HCT116 (cell line): ENCODE data around the gene FOXP1. TPM values are rescaled to one million over a fixed set of nuclear protein-coding genes. Genes with fewer than 3 reads are reported as not detected.

Experiments
- ATAC-seq: fragments of 200-7000 bp; cut with Tn5 transposase; 2 replicates; pipeline ENCODE4 v1.9.1; 2020; ENCODE audit warnings: mild to moderate bottlenecking, moderate library complexity
- BruUV-seq: library from RNA; stranded (reverse); fragments of 400-500 nt; replicated peaks from 2 replicates; lab custom pipeline; 2021; lab: Mats Ljungman, UMichigan
- CTCF ChIA-PET: fragments of 300-600 bp; sonication (Branson Sonifier 250); formaldehyde crosslinking; loops from one replicate; lab custom pipeline; 2021; ENCODE audit warnings: antibody characterized with exemption; lab: Charles Lee
- POLR2A ChIA-PET: fragments of 300-600, 350-600 bp; sonication (Branson Sonifier 250); formaldehyde crosslinking; loops from one replicate; lab custom pipeline; 2021; ENCODE audit warnings: antibody characterized with exemption; lab: Charles Lee
- RAD21 ChIA-PET, 2 experiments: fragments of 300-600 bp; sonication (Branson Sonifier 250); formaldehyde crosslinking; loops; one replicate each; lab custom pipeline; 2023; ENCODE audit warnings: low total read pairs in 2 of 2; ENCODE audit not compliant: uncharacterized antibody in 2 of 2, unreplicated experiment in 2 of 2, low non-redundant PET in 1 of 2; lab: Charles Lee
- DNase-seq: peaks from one replicate; pipeline ENCODE4 v3.0.0-alpha.2; 2010; ENCODE audit warnings: low read depth, low spot score
- H2AFZ ChIP-seq: fragments of 200-600 bp; shearing (Covaris generic), sonication (generic); 2 replicates; pipeline ENCODE4 v1.6.1; 2017; ENCODE audit warnings: low read depth, mixed run types, mixed read lengths, antibody characterized with exemption, low read length; ENCODE audit not compliant: poor library complexity, severe bottlenecking
- H3K27ac ChIP-seq: 2 replicates; pipeline ENCODE4 v1.5.1; 2012; ENCODE audit warnings: low read depth, low read length
- H3K27me3 ChIP-seq: fragments of 200-600 bp; sonication (generic); 2 replicates; pipeline ENCODE4 v1.6.1; 2016; ENCODE audit warnings: mixed run types, low read length, mixed read lengths; ENCODE audit not compliant: insufficient read depth
- H3K36me3 ChIP-seq, 2 experiments: fragments of 200-500 bp in 1 of 2; fragments of 200-600 bp in 1 of 2; sonication (Bioruptor generic) in 1 of 2; sonication (generic) in 1 of 2; 2 replicates each; pipeline versions ENCODE4 v1.5.1 to v1.6.1; 2014 to 2016; ENCODE audit warnings: low read length in 2 of 2, inconsistent platforms in 1 of 2, mixed read lengths in 1 of 2, mixed run types in 1 of 2; ENCODE audit not compliant: insufficient read depth in 2 of 2, control insufficient read depth in 1 of 2
- H3K4me1 ChIP-seq, 2 experiments: fragments of 200-600 bp in 1 of 2; sonication (generic) in 1 of 2; 2 replicates each; pipeline versions ENCODE4 v1.5.1 to v1.6.1; 2012 to 2017; ENCODE audit warnings: low read length in 2 of 2, inconsistent platforms in 1 of 2, mild to moderate bottlenecking in 1 of 2, mixed read lengths in 1 of 2, mixed run types in 1 of 2, moderate library complexity in 1 of 2; ENCODE audit not compliant: insufficient read depth in 2 of 2, control insufficient read depth in 1 of 2
- H3K4me2 ChIP-seq: fragments of 200-600 bp; sonication (generic); 2 replicates; pipeline ENCODE4 v1.6.1; 2017; ENCODE audit warnings: mixed run types, low read length, mixed read lengths
- H3K4me3 ChIP-seq, 2 experiments: fragments of 200-600 bp in 1 of 2; sonication (generic) in 1 of 2; replicated peaks in 1 of 2; 2 replicates each; pipeline ENCODE4 v1.5.1; 2011 to 2016; ENCODE audit warnings: low read length in 2 of 2, control low read depth in 1 of 2, low read depth in 1 of 2, mild to moderate bottlenecking in 1 of 2, mixed read lengths in 1 of 2, mixed run types in 1 of 2
- H3K79me2 ChIP-seq: fragments of 200-600 bp; sonication (generic); 2 replicates; pipeline ENCODE4 v1.6.1; 2017; ENCODE audit warnings: mild to moderate bottlenecking, mixed run types, low read length, moderate library complexity, mixed read lengths; ENCODE audit not compliant: insufficient read depth
- H3K9ac ChIP-seq: fragments of 200-600 bp; sonication (generic); 2 replicates; pipeline ENCODE4 v1.6.1; 2016; ENCODE audit warnings: low read length, mixed read lengths
- H3K9me2 ChIP-seq: fragments of 200-600 bp; sonication (generic), shearing (Covaris generic); 2 replicates; pipeline ENCODE4 v1.6.1; 2017; ENCODE audit warnings: mixed run types, mild to moderate bottlenecking, moderate library complexity; ENCODE audit not compliant: insufficient read depth
- H3K9me3 ChIP-seq, 2 experiments: fragments of 200-500 bp in 1 of 2; fragments of 200-600 bp in 1 of 2; sonication (Bioruptor generic) in 1 of 2; sonication (generic) in 1 of 2; 2 replicates each; pipeline ENCODE4 v1.6.1; 2014 to 2017; ENCODE audit warnings: low read length in 2 of 2, mixed read lengths in 2 of 2, inconsistent platforms in 1 of 2, low read depth in 1 of 2, mild to moderate bottlenecking in 1 of 2, mixed run types in 1 of 2, moderate library complexity in 1 of 2; ENCODE audit not compliant: control insufficient read depth in 1 of 2, insufficient read depth in 1 of 2
- H4K20me1 ChIP-seq: fragments of 200-600 bp; sonication (generic), shearing (Covaris generic); 2 replicates; pipeline ENCODE4 v1.6.1; 2017; ENCODE audit warnings: mixed run types, mild to moderate bottlenecking, moderate library complexity; ENCODE audit not compliant: insufficient read depth
- CBX3 ChIP-seq: IDR thresholded peaks from 2 replicates; pipeline ENCODE4 v1.6.1; 2012; ENCODE audit warnings: low read depth
- CEBPB ChIP-seq: IDR thresholded peaks from 2 replicates; pipeline ENCODE4 v1.6.1; 2012; ENCODE audit warnings: low read depth
- CTCF ChIP-seq, 3 experiments: fragments of 200-600 bp in 1 of 3; sonication (generic) in 1 of 3; IDR thresholded peaks in 2 of 3; conservative IDR thresholded peaks in 1 of 3; 2 replicates each; pipeline ENCODE4 v1.5.1; 2012 to 2017; ENCODE audit warnings: low read depth in 2 of 3, low read length in 2 of 3, antibody characterized with exemption in 1 of 3, borderline replicate concordance in 1 of 3, control low read depth in 1 of 3, mild to moderate bottlenecking in 1 of 3, mixed read lengths in 1 of 3, mixed run types in 1 of 3, moderate library complexity in 1 of 3; ENCODE audit not compliant: insufficient read depth in 1 of 3
- EGR1 ChIP-seq: IDR thresholded peaks from 2 replicates; pipeline ENCODE4 v1.6.1; 2012; ENCODE audit warnings: low read depth
- ELF1 ChIP-seq: IDR thresholded peaks from 2 replicates; pipeline ENCODE4 v1.6.1; 2012; ENCODE audit warnings: low read depth, borderline replicate concordance
- EZH2 ChIP-seq: fragments of 200-600 bp; sonication (generic); IDR thresholded peaks from 2 replicates; pipeline ENCODE4 v1.6.1; 2017; ENCODE audit warnings: antibody characterized with exemption, mixed run types
- JUND ChIP-seq: IDR thresholded peaks from 2 replicates; pipeline ENCODE4 v1.6.1; 2012
- MAX ChIP-seq: IDR thresholded peaks from 2 replicates; pipeline ENCODE4 v1.6.1; 2012
- REST ChIP-seq: IDR thresholded peaks from 2 replicates; pipeline ENCODE4 v1.6.1; 2012; ENCODE audit warnings: low read depth
- SIN3A ChIP-seq: IDR thresholded peaks from 2 replicates; pipeline ENCODE4 v1.6.1; 2012; ENCODE audit warnings: low read depth
- SP1 ChIP-seq: IDR thresholded peaks from 2 replicates; pipeline ENCODE4 v1.6.1; 2012; ENCODE audit warnings: low read depth
- TCF7L2 ChIP-seq: IDR thresholded peaks from 2 replicates; pipeline ENCODE4 v1.7.0; 2011; ENCODE audit warnings: borderline replicate concordance, inconsistent platforms; ENCODE audit not compliant: insufficient read depth, insufficient read length; ENCODE audit errors: extremely low read depth
- ZNF274 ChIP-seq: fragments of 200-500 bp; sonication (Bioruptor generic); IDR thresholded peaks from 2 replicates; pipeline ENCODE4 v1.6.1; 2014; ENCODE audit warnings: mild to moderate bottlenecking, low read depth, low read length, inconsistent platforms
- intact Hi-C: fragments of 100-400 bp; cut with micrococcal nuclease; formaldehyde crosslinking; loops from 2 replicates; pipeline ENCODE4 v1.10.0; 2022
- total RNA-seq: library from RNA; stranded (reverse); gene quantifications from one replicate; pipeline ENCODE4 v1.2.1, GENCODE V29; 2021; ENCODE audit not compliant: unreplicated experiment

FOXP1 gene
- total RNA-seq, 1 experiment from 2014 or later: 11.4 TPM

- no peaks in the 10 kb centered on the region for H3K9me3 ChIP-seq
- ChIA-PET CTCF (no interaction called here), RAD21 (no interaction called here), POLR2A (no interaction called here)
- H3K4me1 ChIP-seq: peaks cover 0 to 6% of the 10 kb centered on the region in 2 experiments; a peak in 1 of 4 replicates
- BruUV-seq: no TSS peak
- H3K27ac ChIP-seq: no peak overlapping the region; the same call in 1 of the 2 replicates
- H3K27me3 ChIP-seq: no peaks in the 10 kb centered on the region
- no peaks in the 10 kb centered on the region for H4K20me1 ChIP-seq
- H3K4me3 ChIP-seq: peak overlapping the region; percentile 52 to 62; a peak in 2 of 4 replicates
- no peak overlapping the region for H2AFZ ChIP-seq
- H3K79me2 ChIP-seq: no peaks in the 10 kb centered on the region
- H3K9me2 ChIP-seq: no peaks in the 10 kb centered on the region
- ATAC-seq (no peak), DNase-seq (no peak)
- intact Hi-C loops: loop anchor here (10.0 kb wide), 1 partner anchor 507 kb away; no protein-coding TSS in a partner anchor
- H3K4me2 ChIP-seq: peak overlapping the region; percentile 79
- peak overlapping the region; percentile 58; the same call in 1 of the 2 replicates for H3K9ac ChIP-seq
- TF ChIP-seq REST (no peak), CEBPB (no peak), JUND (no peak), CTCF (IDR thresholded peaks at IDR 0.05 in 2 of 3, conservative IDR thresholded peaks at IDR 0.05 in 1 of 3; ENCODE audit: borderline replicate concordance in 1 of 3, insufficient read depth in 1 of 3, low read depth in 2 of 3, low read length in 2 of 3) (no peak), SIN3A (no peak), SP1 (no peak), CBX3 (no peak), EZH2 (no peak), ELF1 (no peak), ZNF274 (no peak), MAX (no peak), TCF7L2 (no peak), EGR1 (no peak)
- no peaks in the 10 kb centered on the region; a peak in 1 of 4 replicates for H3K36me3 ChIP-seq
These were observed 1.4 kb downstream of the FOXP1 start for GRCh38 chr3:71582036-71582611.
